GM18511 (cell line): ENCODE data around the gene GH2.
"Not testable (repeated sequence)": the region's sequence is repeated elsewhere in the genome, so short reads cannot be mapped to it uniquely, and the experiment has no call there.

Experiments
- ATAC-seq: cut with Tn5 transposase; IDR thresholded peaks from one replicate; pipeline ENCODE4 v1.9.1; 2021; ENCODE audit warnings: mild to moderate bottlenecking, moderate library complexity; ENCODE audit not compliant: unreplicated experiment

GH2 gene

DNA sequence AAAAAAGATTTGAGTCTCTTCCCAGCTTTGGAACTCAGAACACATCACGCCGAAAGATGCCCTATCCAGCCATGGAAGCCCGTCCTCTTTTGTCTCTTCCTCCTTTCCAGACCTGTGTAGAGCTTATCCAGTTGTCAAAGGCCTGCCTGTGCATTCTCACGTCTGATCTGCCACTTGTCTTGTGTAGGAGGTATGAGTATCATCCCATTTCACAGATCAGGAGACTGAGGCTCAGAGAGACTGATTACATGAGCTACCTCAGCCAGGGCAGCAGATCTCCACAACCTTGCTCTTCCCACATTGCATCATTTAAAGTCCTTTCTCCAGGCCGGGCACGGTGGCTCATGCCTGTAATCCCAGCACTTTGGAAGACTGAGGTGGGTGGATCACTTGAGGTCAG is 7.1 kb downstream of the GH2 start:
- ATAC-seq: not testable (repeated sequence)

DNA sequence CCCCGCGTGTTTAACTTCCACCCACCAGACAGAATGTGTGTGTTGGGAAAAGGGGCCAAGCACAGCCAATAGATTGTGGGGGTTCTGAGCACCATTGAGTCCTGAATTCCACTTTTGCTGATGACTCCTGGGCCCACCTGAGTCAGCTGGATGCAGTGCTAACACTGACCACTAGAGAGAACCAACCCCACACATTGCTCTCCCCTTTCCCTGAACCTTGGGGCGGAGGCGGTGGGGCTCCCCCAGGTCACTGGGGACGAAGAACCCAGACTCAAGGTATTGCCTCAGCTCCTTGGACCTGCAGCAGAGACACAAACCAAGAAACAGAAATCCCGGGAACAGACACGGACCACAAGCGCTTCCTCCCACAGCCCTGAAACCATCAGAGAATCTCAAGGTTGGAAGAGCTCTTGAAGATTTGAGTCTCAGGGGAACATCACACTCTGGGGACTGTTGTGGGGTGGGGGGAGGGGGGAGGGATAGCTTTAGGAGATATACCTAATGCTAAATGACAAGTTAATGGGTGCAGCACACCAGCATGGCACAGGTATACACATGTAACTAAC is 7.6 kb downstream of the GH2 start:
- ATAC-seq: not testable (repeated sequence)

DNA sequence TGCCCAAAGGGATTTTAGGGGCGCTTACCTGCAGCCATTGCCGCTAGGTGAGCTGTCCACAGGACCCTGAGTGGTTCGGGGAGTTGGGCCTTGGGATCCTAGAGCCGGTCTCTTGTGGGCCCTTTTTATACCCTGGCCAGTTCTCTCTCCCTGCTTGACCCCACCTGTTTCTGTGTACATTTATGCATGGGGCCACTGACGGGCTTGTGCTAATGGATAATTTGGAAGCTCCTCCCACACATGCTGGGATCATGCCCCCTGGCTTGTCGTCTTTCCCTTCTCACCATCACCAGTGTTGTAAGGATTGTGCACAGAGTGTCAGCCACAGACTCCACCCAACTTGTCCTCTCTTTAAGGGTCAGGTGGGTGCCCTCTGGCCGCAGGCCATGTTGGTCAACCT is 8.2 kb downstream of the GH2 start, which contains the start of gene CSH2:
CSH2 (minus strand) TSS at position 101 of the 400 bp plus-strand sequence; CDS start at position 38, 63 bp downstream.
- not testable (repeated sequence) for ATAC-seq

DNA sequence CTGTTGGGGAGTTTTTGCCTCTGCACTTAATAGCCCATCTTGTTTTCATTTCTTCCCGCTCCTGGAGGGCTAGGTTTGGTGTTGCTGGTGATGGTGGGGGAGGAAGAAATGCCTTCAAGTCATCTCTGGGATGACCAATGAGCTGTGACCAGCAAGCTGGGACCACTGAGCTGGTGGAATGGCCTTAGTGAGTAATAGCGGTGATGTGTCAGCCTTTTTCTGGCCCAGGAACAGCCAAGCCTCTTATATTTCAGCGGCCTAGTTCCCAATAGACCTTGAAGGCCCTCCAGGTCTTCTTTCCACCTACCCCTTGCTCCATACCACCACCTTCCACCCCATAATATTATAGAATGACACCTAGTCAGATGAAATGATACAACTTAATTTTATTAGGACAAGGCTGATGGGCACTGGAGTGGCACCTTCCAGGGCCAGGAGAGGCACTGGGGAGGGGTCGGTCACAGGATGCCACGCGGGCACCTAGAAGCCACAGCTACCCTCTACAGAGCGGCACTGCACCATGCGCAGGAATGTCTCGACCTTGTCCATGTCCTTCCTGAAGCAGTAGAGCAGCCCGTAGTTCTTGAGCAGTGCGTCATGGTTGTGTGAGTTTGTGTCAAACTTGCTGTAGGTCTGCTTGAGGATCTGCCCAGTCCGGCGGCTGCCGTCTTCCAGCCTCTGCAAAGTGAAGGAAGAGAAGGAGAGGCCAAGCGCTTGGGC is 9.9 kb downstream of the GH2 start:
- not testable (repeated sequence) for ATAC-seq

DNA sequence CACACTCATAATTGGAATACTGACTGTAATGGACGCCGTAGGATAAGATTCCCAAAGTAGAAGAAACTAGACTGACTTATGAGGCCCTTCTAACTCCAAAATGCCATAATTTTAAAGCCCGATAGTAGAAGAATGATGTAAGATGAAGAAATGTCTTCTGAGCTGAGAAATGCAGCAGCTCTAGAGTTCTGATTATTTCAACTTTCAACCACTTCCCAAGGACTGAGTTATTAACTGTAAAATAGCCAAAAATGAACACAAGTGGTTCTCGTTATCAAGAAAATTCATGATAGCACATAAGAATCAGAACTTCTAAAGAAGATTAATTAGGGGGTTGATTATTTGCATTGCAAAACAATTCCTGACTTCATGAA is 11.5 kb downstream of the GH2 start:
- ATAC-seq: not testable (repeated sequence)

DNA sequence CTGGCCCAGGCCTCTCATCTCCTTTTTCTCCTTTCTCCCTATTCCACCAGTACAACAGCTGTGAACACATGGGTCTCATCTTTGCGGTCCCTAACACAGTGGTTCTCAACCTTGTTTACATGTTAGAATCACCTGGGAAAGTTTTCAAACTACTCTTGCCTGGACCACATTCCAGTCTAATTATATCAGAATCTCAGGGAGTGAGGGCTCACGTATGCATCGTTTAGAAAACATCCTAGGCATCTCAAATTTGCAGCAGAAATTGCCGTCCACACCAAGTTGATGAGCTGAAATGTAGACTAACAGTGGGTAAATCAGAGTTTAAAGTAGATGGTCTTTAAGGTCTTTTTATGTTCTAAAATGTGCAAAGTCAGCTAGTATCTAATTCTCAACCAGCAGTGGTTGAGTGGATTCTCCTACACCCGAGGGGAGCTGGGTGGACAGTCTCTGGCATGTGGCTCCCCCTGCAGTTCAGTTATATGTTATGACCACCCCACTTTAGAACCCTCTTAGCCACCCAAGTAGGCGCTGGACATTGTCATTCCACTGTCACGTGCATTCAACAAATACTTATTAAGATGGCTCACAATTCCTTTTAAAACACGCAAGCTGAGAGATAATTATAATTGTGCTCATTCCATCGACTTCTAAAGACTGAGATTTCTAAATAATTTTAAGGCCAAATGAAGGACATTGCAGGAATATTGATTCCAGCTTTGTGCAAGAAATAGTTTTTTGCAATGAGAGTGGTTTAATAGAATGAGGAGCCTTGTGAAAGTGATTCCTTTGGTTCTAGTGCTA is 12.1 kb downstream of the GH2 start:
- not testable (repeated sequence) for ATAC-seq

DNA sequence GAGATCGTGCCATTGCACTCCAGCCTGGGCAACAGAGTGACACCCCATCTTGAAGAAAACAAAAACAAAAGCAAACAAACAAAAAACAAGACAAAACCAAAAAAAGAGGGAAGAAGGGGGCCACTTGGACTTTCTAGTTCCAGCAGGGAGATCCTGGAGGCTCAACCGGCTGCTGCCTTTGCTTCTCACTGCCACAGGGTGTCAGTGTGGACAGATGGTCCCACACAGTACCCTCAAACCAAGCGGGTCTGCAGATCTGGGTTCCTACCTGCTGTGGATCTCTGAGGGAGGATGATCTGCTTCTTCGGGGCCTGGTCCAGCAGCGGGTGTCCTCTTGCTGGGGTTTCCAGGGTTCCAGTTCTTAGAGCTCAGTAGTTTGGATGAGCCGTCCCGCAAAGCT is 15.1 kb downstream of the GH2 start:
- not testable (repeated sequence) for ATAC-seq

DNA sequence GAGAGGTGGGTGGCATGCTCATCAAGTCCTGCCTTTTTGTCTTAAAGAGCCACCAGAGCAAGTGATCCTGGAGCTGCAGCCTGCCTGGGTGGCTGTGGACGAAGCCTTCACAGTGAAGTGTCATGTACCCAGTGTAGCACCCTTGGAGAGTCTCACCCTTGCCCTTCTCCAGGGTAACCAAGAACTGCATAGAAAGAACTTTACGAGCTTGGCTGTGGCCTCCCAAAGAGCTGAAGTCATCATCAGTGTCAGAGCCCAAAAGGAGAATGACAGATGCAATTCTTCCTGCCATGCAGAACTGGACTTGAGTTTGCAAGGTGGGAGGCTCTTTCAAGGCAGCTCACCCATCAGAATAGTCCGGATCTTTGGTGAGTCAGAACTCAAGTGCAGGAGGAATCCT is 22.5 kb downstream of the GH2 start:
- ATAC-seq: no peak

DNA sequence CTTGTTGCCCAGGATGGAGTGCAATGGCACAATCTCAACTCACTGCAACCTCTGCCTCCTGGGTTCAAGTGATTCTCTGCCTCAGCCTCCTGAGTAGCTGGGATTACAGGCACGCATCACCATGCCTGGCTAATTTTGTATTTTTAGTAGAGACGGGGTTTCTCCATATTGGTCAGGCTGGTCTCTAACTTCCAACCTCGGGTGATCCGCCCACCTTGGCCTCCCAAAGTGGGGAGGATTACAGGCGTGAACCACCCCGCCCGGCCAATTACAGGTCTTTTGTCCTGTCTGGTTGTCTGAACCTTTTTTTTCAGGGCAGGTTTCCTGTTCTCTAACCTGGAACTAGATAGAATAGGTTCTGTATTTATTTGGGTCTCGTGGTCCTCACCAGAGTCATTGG is 25.3 kb downstream of the GH2 start:
- not testable (repeated sequence) for ATAC-seq

DNA sequence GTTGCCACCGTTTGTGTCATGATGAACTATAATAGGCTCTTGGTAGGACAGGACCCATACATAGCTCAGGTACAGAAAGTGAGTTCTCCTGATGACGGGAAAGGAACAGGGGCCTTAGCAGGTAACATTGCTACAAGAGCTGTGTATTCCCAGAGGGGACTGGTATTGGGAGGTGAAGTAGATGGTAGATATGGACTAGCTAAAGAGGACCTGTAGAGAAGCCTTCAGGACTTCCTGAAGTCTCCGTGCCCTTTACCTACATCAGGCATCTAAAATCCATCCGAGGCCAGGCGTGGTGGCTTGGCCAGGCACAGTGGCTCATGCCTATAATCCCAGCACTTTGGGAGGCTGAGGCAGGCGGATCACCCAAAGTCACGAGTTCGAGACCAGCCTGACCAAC is 26.6 kb downstream of the GH2 start:
- ATAC-seq: no peak

DNA sequence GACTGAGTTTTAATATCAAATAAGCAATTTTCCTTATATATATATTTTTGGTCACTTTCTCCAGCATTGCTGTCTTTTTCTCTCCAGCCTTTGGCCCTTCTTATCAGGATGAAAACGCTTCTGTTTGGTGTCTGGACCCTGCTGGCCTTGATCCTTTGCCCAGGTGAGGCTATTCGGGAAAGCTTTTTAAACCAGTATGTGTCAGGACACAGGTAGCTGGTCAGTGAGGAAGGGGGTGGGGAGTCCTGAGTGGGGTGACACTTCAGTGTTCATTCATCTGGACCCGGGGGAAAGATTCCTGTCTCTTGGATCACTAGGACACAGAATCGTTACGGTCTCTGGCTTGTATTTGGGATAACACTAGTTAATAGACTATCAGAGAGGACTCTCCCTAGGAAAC is 27.0 kb downstream of the GH2 start:
- no peak for ATAC-seq

DNA sequence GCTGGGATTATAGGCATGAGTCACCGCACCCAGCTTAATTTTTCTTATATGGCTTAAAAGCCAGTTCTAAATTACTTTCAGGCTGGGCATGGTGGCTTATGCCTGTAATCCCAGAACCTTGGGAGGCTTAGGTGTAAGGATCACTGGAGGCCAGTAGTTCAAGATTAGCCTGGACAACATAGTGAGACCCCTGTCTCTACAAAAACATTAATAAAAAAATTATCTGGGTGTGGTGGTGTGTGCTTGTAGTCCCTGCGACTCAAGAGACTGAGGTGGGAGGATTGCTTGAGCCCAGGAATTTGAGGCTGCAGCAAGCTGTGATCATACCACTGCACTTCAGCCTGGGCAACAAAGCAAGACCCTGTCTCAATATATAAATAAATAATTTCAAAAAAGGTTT is 28.5 kb downstream of the GH2 start:
- ATAC-seq: no peak

DNA sequence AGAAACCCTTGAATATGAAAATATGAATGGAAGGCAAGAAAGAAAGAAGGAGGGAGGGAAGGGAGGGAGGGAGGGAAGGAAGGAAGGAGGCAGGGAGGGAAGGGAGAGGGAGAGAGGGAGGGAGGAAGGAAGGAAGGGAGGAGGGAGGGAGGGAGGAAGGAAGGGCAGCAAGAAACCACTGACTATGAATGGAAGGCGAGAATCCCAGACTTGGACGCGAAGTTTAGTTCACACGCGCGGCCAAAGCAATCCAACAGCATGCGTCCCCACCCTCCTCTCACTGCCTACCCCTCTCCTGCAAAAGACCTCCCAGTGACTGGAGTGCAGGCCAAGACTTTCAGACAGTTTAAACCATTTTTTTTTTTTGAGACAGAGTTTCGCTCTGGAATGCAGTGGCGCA is 31.3 kb downstream of the GH2 start:
- ATAC-seq: no peak

DNA sequence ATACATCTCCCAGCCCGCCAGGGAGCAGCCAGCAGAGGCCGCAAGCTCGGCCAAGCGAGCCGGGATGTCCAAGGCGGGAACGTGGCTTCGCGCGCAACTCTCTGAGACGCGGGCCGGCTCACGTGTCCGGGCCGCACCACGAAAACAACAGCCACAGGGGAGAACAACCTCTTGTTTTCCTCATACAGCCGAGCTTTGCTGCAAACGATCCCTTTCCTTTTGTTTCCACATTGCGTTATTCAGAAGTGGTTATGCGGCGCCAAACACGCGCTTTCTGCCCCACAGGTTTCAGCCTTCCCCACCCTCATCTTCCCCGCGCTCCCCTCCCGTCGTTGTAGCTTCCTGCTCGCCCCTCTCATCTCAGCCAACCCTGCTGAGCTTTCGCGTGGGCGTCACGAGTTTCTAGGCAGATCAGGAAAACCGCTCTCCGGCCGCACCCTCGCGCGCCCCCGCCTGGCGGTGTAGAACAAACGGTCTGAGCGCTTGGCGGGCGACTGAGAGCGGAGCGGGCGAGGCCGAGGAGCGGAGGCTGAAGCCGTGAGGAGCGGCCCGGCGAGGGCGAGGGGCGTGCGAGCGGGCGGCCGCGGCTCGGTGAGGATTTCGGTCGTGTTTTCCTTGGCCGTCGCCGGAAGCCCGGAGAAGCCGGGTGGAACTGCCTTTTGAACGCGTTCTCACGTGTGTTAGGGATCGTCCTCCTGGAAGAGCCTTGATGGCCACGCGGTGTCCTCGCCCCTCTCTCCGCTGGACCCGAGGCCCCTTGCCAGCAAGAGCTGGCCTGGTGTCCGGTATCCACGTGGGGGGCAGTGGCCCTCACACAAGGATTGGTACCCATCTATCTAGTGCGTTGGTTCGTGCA is 32.7 kb downstream of the GH2 start:
- ATAC-seq: peak; percentile 96

DNA sequence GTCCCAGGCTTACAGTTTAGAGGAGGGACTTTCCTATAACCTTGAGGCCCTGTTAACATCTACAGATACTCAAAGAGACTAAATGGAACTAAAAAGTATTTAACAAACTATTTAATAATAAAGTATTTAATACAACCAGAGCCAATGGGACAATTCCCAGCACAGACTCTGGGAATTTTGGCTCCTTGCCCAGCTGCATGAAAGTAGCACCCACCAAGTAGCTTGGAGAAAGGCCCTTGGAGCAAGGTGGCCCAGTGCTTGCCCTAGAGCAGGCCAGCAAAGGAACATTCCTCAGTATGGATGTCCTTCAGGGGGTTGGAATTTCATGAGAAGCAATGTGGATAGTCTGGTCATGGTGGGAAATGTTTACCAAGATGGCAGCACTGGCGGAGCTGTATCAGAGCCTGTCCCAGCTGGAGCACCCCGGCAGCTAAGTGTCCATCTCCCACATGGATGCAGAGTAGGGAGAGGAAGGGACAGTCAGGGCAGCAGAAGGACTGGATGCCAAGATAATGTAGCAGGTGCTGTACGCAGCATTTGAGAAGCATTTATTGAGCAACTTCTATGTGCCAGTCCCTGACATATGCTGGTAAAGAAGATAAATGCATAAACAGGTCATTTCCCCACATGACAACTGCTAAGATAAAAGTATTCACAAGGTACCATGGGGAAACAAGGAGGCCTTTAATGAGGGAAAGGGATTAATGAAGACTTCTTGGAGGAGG is 34.1 kb downstream of the GH2 start:
- no peak for ATAC-seq

DNA sequence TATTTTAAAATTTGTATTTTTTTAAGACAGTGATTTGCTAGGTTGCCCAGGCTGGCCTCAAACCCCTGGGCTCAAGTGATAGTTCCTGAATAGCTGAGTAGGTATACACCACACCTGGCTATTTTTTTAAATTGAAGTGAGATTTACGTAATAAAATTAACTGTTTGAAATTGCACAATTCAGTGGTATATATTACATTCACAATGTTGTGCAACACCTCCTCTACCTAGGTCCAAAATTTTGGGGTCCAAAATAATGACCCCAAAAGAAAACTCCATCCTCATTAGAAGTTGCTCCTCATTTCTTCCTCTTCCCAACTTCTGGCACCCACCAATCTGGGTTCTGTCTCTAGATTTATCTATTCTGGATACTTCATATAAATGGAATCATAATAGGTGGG is 36.2 kb downstream of the GH2 start:
- no peak for ATAC-seq

DNA sequence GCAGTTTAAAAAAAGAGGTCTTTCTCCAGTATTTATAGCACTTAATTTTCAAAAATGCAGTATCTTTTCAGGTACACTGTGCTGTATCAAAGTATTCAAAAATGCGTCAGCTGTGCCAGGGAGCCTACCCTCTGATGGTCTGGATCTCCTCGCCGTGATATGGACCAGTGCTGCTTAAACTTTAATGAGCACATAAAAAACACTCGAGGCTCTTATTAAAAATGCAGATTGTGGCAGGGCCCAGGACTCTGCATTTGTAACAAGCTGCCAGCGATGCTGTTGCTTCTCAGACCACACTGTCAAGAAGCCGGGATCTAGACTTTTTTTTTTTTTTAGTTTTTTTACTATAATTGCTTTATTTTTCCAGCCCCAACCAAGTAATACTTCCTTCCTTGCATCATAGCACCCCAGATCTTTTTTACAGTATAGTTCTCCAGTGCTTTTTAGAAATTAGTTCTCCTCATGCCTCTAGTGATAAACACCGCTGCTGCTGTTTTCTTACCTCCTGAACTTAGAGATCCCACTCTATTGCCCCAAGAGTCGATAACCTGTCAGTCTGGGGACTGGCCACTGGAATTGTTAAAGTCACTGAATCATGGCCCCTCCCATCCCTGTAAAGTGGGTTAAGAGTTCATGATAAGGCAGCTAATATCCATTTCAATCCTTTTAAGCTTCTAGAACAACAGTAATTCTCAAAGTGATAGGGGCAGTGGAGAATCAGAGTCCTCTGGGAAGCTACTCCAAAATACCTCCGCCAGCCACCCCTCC is 37.6 kb downstream of the GH2 start:
- no peak for ATAC-seq

DNA sequence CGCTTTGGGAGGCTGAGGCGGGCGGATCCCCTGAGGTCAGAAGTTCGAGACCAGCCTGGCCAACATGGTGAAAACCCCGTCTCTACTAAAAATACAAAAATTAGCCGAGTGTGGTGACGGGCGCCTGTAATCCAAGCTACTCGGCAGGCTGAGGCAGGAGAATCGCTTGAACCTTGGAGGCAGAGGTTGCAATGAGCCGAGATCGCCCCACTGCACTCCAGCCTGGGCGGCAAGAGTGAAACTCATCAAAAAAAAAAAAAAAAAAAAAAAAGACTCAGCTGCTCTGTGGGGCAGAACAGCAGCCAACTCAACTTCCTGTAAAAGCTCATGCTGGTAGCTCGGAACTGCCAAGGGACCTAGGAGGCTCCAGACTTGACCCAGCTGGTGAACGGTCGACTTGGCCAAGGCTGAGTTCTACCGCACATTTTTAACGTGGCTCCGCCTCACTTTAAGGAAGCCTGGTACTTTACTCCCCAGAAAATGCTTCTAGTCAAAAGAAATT is 38.3 kb downstream of the GH2 start:
- ATAC-seq: peak; percentile 34
